OCI-LY1 (cell line): ENCODE measurements around the gene SART3.

ENCODE experiments used
- H2AFZ ChIP-seq: fragments of 200-600 bp; sonication (generic), shearing (Covaris generic); 2 replicates; pipeline ENCODE4 v1.6.0; 2014; ENCODE audit warnings: antibody characterized with exemption, mild to moderate bottlenecking, low read length
- H3F3A ChIP-seq: fragments of 200-600 bp; sonication (generic), shearing (Covaris generic); 2 replicates; pipeline ENCODE4 v1.6.0; 2014; ENCODE audit warnings: mild to moderate bottlenecking, antibody characterized with exemption, low read length, moderate library complexity; ENCODE audit not compliant: insufficient read depth
- H3K27ac ChIP-seq: fragments of 200-600 bp; sonication (generic); 2 replicates; pipeline ENCODE4 v1.5.1; 2014; ENCODE audit warnings: low read length, mixed run types, mild to moderate bottlenecking, low read depth; ENCODE audit not compliant: poor library complexity, severe bottlenecking
- H3K27me3 ChIP-seq: fragments of 200-600 bp; sonication (generic); 2 replicates; pipeline ENCODE4 v1.6.0; 2014; ENCODE audit warnings: antibody characterized with exemption, mild to moderate bottlenecking, low read length, moderate library complexity; ENCODE audit not compliant: insufficient read depth
- H3K36me3 ChIP-seq: fragments of 200-600 bp; sonication (generic); 2 replicates; pipeline ENCODE4 v1.6.1; 2014; ENCODE audit warnings: mild to moderate bottlenecking, antibody characterized with exemption, low read length, moderate library complexity, mixed read lengths; ENCODE audit not compliant: insufficient read depth
- H3K4me1 ChIP-seq: fragments of 200-600 bp; sonication (generic); 2 replicates; pipeline ENCODE4 v1.5.1; 2014; ENCODE audit warnings: mild to moderate bottlenecking, low read length, moderate library complexity; ENCODE audit not compliant: insufficient read depth, severe bottlenecking
- H3K4me2 ChIP-seq: fragments of 200-600 bp; sonication (generic), shearing (Covaris generic); 2 replicates; pipeline ENCODE4 v1.6.1; 2014; ENCODE audit warnings: low read length
- H3K4me3 ChIP-seq: fragments of 200-600 bp; sonication (generic); 2 replicates; pipeline ENCODE4 v1.5.1; 2014; ENCODE audit warnings: low read length, low read depth, mild to moderate bottlenecking, mixed read lengths; ENCODE audit not compliant: poor library complexity, severe bottlenecking
- H3K79me2 ChIP-seq: fragments of 200-600 bp; shearing (Covaris generic); 2 replicates; pipeline ENCODE4 v1.6.1; 2016; ENCODE audit warnings: mixed run types, low read length, mixed read lengths; ENCODE audit not compliant: insufficient read depth
- H3K9ac ChIP-seq: fragments of 200-600 bp; sonication (generic), shearing (Covaris generic); 2 replicates; pipeline ENCODE4 v1.6.1; 2014; ENCODE audit warnings: mild to moderate bottlenecking, low read length, mixed read lengths
- H3K9me2 ChIP-seq: fragments of 200-600 bp; sonication (generic), shearing (Covaris generic); 2 replicates; pipeline ENCODE4 v1.6.1; 2014; ENCODE audit warnings: low read depth, mild to moderate bottlenecking, low read length, mixed read lengths
- H3K9me3 ChIP-seq: fragments of 200-600 bp; shearing (Covaris generic); 2 replicates; pipeline ENCODE4 v1.6.1; 2014; ENCODE audit warnings: low read length, mixed read lengths
- H4K20me1 ChIP-seq: fragments of 200-600 bp; sonication (generic), shearing (Covaris generic); 2 replicates; pipeline ENCODE4 v1.6.0; 2016; ENCODE audit warnings: mild to moderate bottlenecking, low read length; ENCODE audit not compliant: insufficient read depth
- CTCF ChIP-seq: fragments of 200-600 bp; sonication (generic), shearing (Covaris generic); IDR thresholded peaks from 2 replicates; pipeline ENCODE4 v1.5.1; 2017; ENCODE audit warnings: mild to moderate bottlenecking, antibody characterized with exemption, low read length, moderate library complexity, mixed read lengths
- EZH2 ChIP-seq: fragments of 200-600 bp; sonication (generic), shearing (Covaris generic); IDR thresholded peaks from 2 replicates; pipeline ENCODE4 v1.8.0; 2017; ENCODE audit warnings: borderline replicate concordance, mixed run types, mild to moderate bottlenecking, antibody characterized with exemption, low read length, moderate library complexity, mixed read lengths

The SART3 gene

GRCh38 chr12:108573317-108573716, 12.3 kb upstream of the SART3 start:
- H3K27ac ChIP-seq = no peak overlapping the region
- H3K4me3 ChIP-seq = no peak overlapping the region
- H3K9me3 ChIP-seq = no peaks in the 10 kb centered on the region
- TF ChIP-seq CTCF (no peak), EZH2 (no peak)
- no peak overlapping the region for H3K4me2 ChIP-seq
- H4K20me1 ChIP-seq = no peaks in the 10 kb centered on the region
- H3K9ac ChIP-seq = no peak overlapping the region
- H2AFZ ChIP-seq = no peak overlapping the region
- H3K9me2 ChIP-seq = no peaks in the 10 kb centered on the region
- H3K4me1 ChIP-seq = peaks cover 22% of the 10 kb centered on the region
- no peaks in the 10 kb centered on the region for H3F3A ChIP-seq
- H3K36me3 ChIP-seq = peaks cover 4% of the 10 kb centered on the region; the same call in 1 of the 2 replicates
- no peaks in the 10 kb centered on the region for H3K79me2 ChIP-seq
- H3K27me3 ChIP-seq = no peaks in the 10 kb centered on the region

GRCh38 chr12:108572166-108572790, 11.3 kb upstream of the SART3 start:
- Histone ChIP-seq H3K9me2 (no peaks in the 10 kb centered on the region), H3K27me3 (no peaks in the 10 kb centered on the region), H3K4me3 (no peak overlapping the region), H3K36me3 (peaks cover 14% of the 10 kb centered on the region; the same call in 1 of the 2 replicates), H3K4me1 (peaks cover 32% of the 10 kb centered on the region), H3K79me2 (no peaks in the 10 kb centered on the region), H3K27ac (no peak overlapping the region), H3K9me3 (no peaks in the 10 kb centered on the region), H3K4me2 (no peak overlapping the region), H3F3A (no peaks in the 10 kb centered on the region), H3K9ac (no peak overlapping the region), H2AFZ (no peak overlapping the region), H4K20me1 (no peaks in the 10 kb centered on the region)
- no peak for TF ChIP-seq EZH2
- TF ChIP-seq CTCF = no peak

GRCh38 chr12:108571609-108572165, 10.7 kb upstream of the SART3 start:
- no peaks in the 10 kb centered on the region for H3K9me2 ChIP-seq
- no peaks in the 10 kb centered on the region for H3K27me3 ChIP-seq
- H3K79me2 ChIP-seq = no peaks in the 10 kb centered on the region
- no peak for TF ChIP-seq EZH2
- TF ChIP-seq CTCF = no peak
- H2AFZ ChIP-seq = no peak overlapping the region
- no peak overlapping the region for H3K4me3 ChIP-seq
- no peak overlapping the region for H3K9ac ChIP-seq
- no peaks in the 10 kb centered on the region for H4K20me1 ChIP-seq
- H3K4me1 ChIP-seq = peaks cover 36% of the 10 kb centered on the region
- H3K27ac ChIP-seq = no peak overlapping the region
- H3K36me3 ChIP-seq = peaks cover 20% of the 10 kb centered on the region; the same call in 1 of the 2 replicates
- no peaks in the 10 kb centered on the region for H3K9me3 ChIP-seq
- H3F3A ChIP-seq = no peaks in the 10 kb centered on the region
- H3K4me2 ChIP-seq = no peak overlapping the region
